ENCODE measurements around the gene BUD31.
A peak's percentile ranks its signal among the peaks of the same experiment; 100 is the strongest.
"Not testable (repeated sequence)": the region's sequence is repeated elsewhere in the genome, so short reads cannot be mapped to it uniquely, and the experiment has no call there.

The BUD31 gene

GRCh38 chr7:99408379-99409191, at the start of gene BUD31, which contains the start of gene PDAP1:
TSS of gene BUD31 (plus strand) at chr7:99408969. CDS start at chr7:99411093, 2,124 bp downstream.
TSS of gene PDAP1 (minus strand) at chr7:99408597. CDS start at chr7:99408548, 49 bp downstream.
- peak; percentile 75 for DNase-seq (ENCODE audit: low read depth)

- DNase-seq (ENCODE audit: low read depth) = no peak
Measured at GRCh38 chr7:99359465-99360154, 49.2 kb upstream of the BUD31 start.

- no peak for DNase-seq (ENCODE audit: low read depth)
Measured at GRCh38 chr7:99362801-99363200, 46.0 kb upstream of the BUD31 start.

GRCh38 chr7:99363286-99363685, 45.5 kb upstream of the BUD31 start:
- DNase-seq (ENCODE audit: low read depth) = no peak

GRCh38 chr7:99365318-99366141, 43.2 kb upstream of the BUD31 start:
- DNase-seq (ENCODE audit: low read depth) = no peak

- no peak for DNase-seq (ENCODE audit: low read depth)
Measured at GRCh38 chr7:99366646-99367045, 42.1 kb upstream of the BUD31 start.

GRCh38 chr7:99368750-99369389, 39.9 kb upstream of the BUD31 start:
- DNase-seq (ENCODE audit: low read depth) = no peak

GRCh38 chr7:99369767-99370391, 38.9 kb upstream of the BUD31 start:
- DNase-seq (ENCODE audit: low read depth) = no peak

GRCh38 chr7:99371376-99371920, 37.3 kb upstream of the BUD31 start:
- DNase-seq (ENCODE audit: low read depth) = no peak

- DNase-seq (ENCODE audit: low read depth) = no peak
Measured at GRCh38 chr7:99372275-99373090, 36.3 kb upstream of the BUD31 start.

GRCh38 chr7:99373091-99374066, 35.4 kb upstream of the BUD31 start:
- DNase-seq (ENCODE audit: low read depth) = no peak

- DNase-seq (ENCODE audit: low read depth) = no peak
Measured at GRCh38 chr7:99374111-99375064, 34.4 kb upstream of the BUD31 start, which contains the start of gene ARPC1B. TSS of gene ARPC1B (plus strand) at chr7:99374730. CDS start at chr7:99385715, 10,985 bp downstream.

GRCh38 chr7:99375070-99375807, 33.5 kb upstream of the BUD31 start:
- DNase-seq (ENCODE audit: low read depth) = no peak

GRCh38 chr7:99379043-99379577, 29.7 kb upstream of the BUD31 start:
- no peak for DNase-seq (ENCODE audit: low read depth)

GRCh38 chr7:99379693-99380031, 29.1 kb upstream of the BUD31 start:
- not testable (repeated sequence) for DNase-seq (ENCODE audit: low read depth)

- no peak for DNase-seq (ENCODE audit: low read depth)
Measured at GRCh38 chr7:99380032-99380822, 28.5 kb upstream of the BUD31 start.
